Naive thymus-derived CD4-positive, alpha-beta T cell (primary cell): Measurements from ENCODE around the gene OAF. TPM values are rescaled to one million over a fixed set of nuclear protein-coding genes. Genes with fewer than 3 reads are reported as not detected.
A peak's percentile ranks its signal among the peaks of the same experiment; 100 is the strongest.

Experiments used
- ATAC-seq: fragments of 150-1000 bp; cut with Tn5 transposase; 2 replicates; pipeline ENCODE4 v1.10.0; 2021; ENCODE audit warnings: mild to moderate bottlenecking, moderate library complexity
- CTCF ChIA-PET: fragments of 350-600 bp; sonication (Branson Sonifier 250); formaldehyde crosslinking; loops from one replicate; lab custom pipeline; 2021; ENCODE audit warnings: antibody characterized with exemption; lab: Charles Lee
- POLR2A ChIA-PET: fragments of 350-600 bp; sonication (Branson Sonifier 250); formaldehyde crosslinking; loops from one replicate; lab custom pipeline; 2021; ENCODE audit warnings: antibody characterized with exemption, inconsistent platforms; lab: Charles Lee
- DNase-seq, 9 donors: peaks; one replicate each; pipeline versions ENCODE4 v3.0.0 to v3.0.0-alpha.2; 2020 to 2022; ENCODE audit warnings: mixed read lengths in 1 of 9
- H3K27ac ChIP-seq: one replicate; pipeline ENCODE4 v1.7.0; 2013; ENCODE audit warnings: mild to moderate bottlenecking, low read depth, low read length, moderate library complexity
- H3K27me3 ChIP-seq, 2 donors: one replicate each; pipeline ENCODE4 v1.7.0; 2013; ENCODE audit warnings: low read length in 2 of 2, mild to moderate bottlenecking in 2 of 2, moderate library complexity in 2 of 2; ENCODE audit not compliant: control insufficient read depth in 2 of 2, insufficient read depth in 2 of 2
- H3K36me3 ChIP-seq, 3 experiments: 1 replicate in 2 of 3; 2 replicates in 1 of 3; pipeline ENCODE4 v1.7.0; 2013; ENCODE audit warnings: low read length in 3 of 3, mild to moderate bottlenecking in 3 of 3, moderate library complexity in 1 of 3; ENCODE audit not compliant: insufficient read depth in 3 of 3, control insufficient read depth in 2 of 3
- H3K4me1 ChIP-seq, 2 donors: one replicate each; pipeline ENCODE4 v1.7.0; 2013; ENCODE audit warnings: low read length in 2 of 2, mild to moderate bottlenecking in 2 of 2, moderate library complexity in 1 of 2; ENCODE audit not compliant: control insufficient read depth in 2 of 2, insufficient read depth in 2 of 2
- H3K4me3 ChIP-seq: 2 replicates; pipeline ENCODE4 v1.7.0; 2013; ENCODE audit warnings: mild to moderate bottlenecking, low read length
- H3K9me3 ChIP-seq, 3 experiments: 1 replicate in 2 of 3; 2 replicates in 1 of 3; pipeline ENCODE4 v1.7.0; 2013; ENCODE audit warnings: low read length in 3 of 3; ENCODE audit not compliant: control insufficient read depth in 2 of 3
- H3K27ac Mint-ChIP-seq, 9 donors: one replicate each; pipeline ENCODE4 v1.8.0; 2020 to 2022; ENCODE audit warnings: mixed read lengths in 9 of 9, mild to moderate bottlenecking in 8 of 9, moderate library complexity in 5 of 9, inconsistent platforms in 2 of 9
- H3K27me3 Mint-ChIP-seq, 5 donors: one replicate each; pipeline ENCODE4 v1.8.0; 2021 to 2022; ENCODE audit warnings: mixed read lengths in 5 of 5, mild to moderate bottlenecking in 1 of 5
- H3K36me3 Mint-ChIP-seq, 5 donors: one replicate each; pipeline ENCODE4 v1.8.0; 2020 to 2022; ENCODE audit warnings: mixed read lengths in 5 of 5, mild to moderate bottlenecking in 3 of 5, inconsistent platforms in 1 of 5
- H3K4me1 Mint-ChIP-seq, 7 donors: one replicate each; pipeline ENCODE4 v1.8.0; 2020 to 2022; ENCODE audit warnings: mixed read lengths in 7 of 7, mild to moderate bottlenecking in 3 of 7, inconsistent platforms in 1 of 7
- H3K4me3 Mint-ChIP-seq, 10 donors: one replicate each; pipeline ENCODE4 v1.8.0; 2020 to 2022; ENCODE audit warnings: mild to moderate bottlenecking in 10 of 10, mixed read lengths in 10 of 10, moderate library complexity in 6 of 10, inconsistent platforms in 2 of 10
- H3K9me3 Mint-ChIP-seq, 11 donors: one replicate each; pipeline ENCODE4 v1.8.0; 2020 to 2022; ENCODE audit warnings: mixed read lengths in 11 of 11, mild to moderate bottlenecking in 4 of 11, inconsistent platforms in 1 of 11, moderate library complexity in 1 of 11
- intact Hi-C, 2 donors: fragments of 100-400 bp; cut with micrococcal nuclease; formaldehyde crosslinking; loops; one replicate each; pipeline ENCODE4 v1.15.1; 2023
- polyA plus RNA-seq, 2 donors: library from polyadenylated mRNA; unstranded; fragments of 300-500 nt; fragmentation: Illumina TruSeq; gene quantifications; one replicate each; pipeline ENCODE4 v1.2.3, GENCODE V29; 2021
- total RNA-seq, 6 experiments: library from RNA in 5 of 6; stranded (reverse) in 5 of 6; gene quantifications; 1 replicate in 5 of 6; 2 replicates in 1 of 6; pipeline ENCODE4 v1.2.3 and lab custom pipeline; 2021 to 2026

The OAF gene
- total and polyA plus RNA-seq, 7 experiments from 2014 or later = 3.2 to 21.2 (median 4.6) TPM

DNA sequence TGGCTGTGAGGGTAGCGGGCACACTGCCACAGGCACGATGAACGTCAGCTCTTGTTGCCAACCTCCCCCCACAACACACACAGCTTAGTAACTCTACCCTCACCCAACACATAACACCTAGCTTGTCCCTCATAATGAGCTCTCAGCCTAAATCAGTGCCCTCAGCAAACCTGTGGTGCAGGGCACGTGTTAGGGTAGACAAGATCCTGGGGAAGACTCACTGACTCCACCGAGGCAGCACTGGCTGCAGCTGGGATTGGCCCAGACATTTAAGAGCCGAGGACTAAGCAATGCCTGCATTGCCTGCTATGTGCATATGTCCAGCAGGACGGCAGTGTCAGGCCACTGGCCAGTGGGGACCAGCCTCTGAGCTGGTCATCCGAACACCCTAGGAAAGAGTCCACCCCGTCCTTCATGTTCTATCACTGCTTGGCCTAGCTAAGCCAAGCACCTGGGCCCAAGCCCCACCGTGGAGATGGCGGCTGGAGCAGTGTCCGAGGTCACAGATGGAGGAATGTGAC lies 40.0 kb upstream of the OAF start:
- Histone ChIP-seq H3K4me3 (no peak overlapping the region), H3K36me3 (no peaks in the 10 kb centered on the region), H3K27ac (no peak overlapping the region), H3K27me3 (peaks cover 0 to 6% of the 10 kb centered on the region in 2 donors), H3K9me3 (no peaks in the 10 kb centered on the region), H3K4me1 (no peaks in the 10 kb centered on the region)
- DNase-seq = no peak
- Mint-ChIP-seq H3K27me3 (peaks cover 62 to 71% (median 67%) of the 10 kb centered on the region in 5 donors), H3K9me3 (peaks cover 0 to 13% (median 2%) of the 10 kb centered on the region in 11 donors), H3K36me3 (peaks cover 0 to 10% (median 0%) of the 10 kb centered on the region in 5 donors), H3K27ac (no peak overlapping the region), H3K4me1 (peaks cover 0 to 11% (median 8%) of the 10 kb centered on the region in 7 donors), H3K4me3 (peak overlapping the region in 4 of 10 donors; percentile 4 to 34 (median 20))
- ChIA-PET POLR2A (no interaction called here), CTCF (interaction anchor here (1.0 to 1.8 kb wide), 2 partner anchors 59 to 62 kb away, joined by 3 to 11 read pairs; no protein-coding TSS in a partner anchor)
- no peak for ATAC-seq
- intact Hi-C loops = loop anchor here in 1 of 2 donors (5.0 kb wide), 1 partner anchor 42 kb away; the partner anchor contains the start of gene OAF

DNA sequence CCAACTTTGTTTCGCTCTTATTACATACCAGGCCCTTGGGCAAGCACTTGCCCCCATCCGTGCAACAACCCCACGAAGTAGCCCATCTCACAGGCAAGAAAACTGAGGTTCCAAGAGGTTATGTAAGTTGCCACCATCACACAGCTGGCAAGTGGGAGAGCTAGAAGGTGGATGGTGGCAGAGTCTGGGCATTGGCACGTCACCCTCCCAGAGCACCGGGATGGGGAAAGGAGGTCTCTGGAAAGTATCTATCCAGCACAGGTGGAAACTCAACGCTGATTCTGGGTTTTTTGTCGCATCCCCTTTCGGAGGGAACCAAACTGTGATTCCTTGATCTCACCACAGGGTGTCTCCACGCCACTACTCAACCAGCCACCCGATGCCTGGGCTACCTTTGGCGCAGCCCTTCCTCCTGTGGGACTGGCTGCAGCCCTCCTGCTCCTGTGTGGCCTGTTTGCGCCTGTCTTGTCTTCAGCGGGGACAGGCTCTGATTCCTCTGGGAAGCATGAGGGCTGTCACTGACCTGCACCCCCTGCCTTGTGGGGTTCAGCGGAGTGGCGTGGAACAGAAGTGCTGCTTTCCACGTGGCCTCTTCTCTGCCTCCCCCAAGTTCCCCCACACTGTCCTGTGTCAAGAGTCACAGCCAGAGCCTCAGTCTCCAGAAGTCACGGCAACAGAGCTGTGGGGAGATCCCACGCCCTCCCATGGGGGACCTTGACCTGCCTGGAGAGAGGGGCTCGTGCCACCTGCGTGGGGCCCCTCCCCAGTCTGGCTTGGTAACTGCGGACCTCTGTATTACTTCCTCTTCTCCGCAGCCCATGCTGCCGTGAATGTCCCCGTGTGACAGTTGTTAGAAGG lies 38.5 kb upstream of the OAF start:
- intact Hi-C loops = loop anchor here (1.0 to 5.0 kb wide), 5 partner anchors 39 to 505 kb away; partner anchors contain the start of gene OAF (in 2 of the 2)
- Histone ChIP-seq H3K9me3 (no peaks in the 10 kb centered on the region), H3K4me3 (no peak overlapping the region), H3K36me3 (no peaks in the 10 kb centered on the region), H3K27me3 (peaks cover 0 to 6% of the 10 kb centered on the region in 2 donors), H3K27ac (no peak overlapping the region), H3K4me1 (no peaks in the 10 kb centered on the region)
- peaks cover 51 to 59% (median 53%) of the 10 kb centered on the region in 5 donors for H3K27me3 Mint-ChIP-seq
- ATAC-seq (peak; percentile 68), DNase-seq (peak in 8 of 9 donors; percentile 23 to 50 (median 42))
- ChIA-PET CTCF (interaction anchor here (1.8 kb wide), 1 partner anchor 58 kb away, joined by 11 read pairs; no protein-coding TSS in a partner anchor), POLR2A (no interaction called here)
- H3K36me3 Mint-ChIP-seq = peaks cover 0 to 1% (median 0%) of the 10 kb centered on the region in 5 donors
- H3K27ac Mint-ChIP-seq = no peak overlapping the region
- H3K9me3 Mint-ChIP-seq = no peaks in the 10 kb centered on the region
- peak overlapping the region in 2 of 10 donors; percentile 12 to 34 for H3K4me3 Mint-ChIP-seq
- peaks cover 0 to 11% (median 8%) of the 10 kb centered on the region in 7 donors for H3K4me1 Mint-ChIP-seq

DNA sequence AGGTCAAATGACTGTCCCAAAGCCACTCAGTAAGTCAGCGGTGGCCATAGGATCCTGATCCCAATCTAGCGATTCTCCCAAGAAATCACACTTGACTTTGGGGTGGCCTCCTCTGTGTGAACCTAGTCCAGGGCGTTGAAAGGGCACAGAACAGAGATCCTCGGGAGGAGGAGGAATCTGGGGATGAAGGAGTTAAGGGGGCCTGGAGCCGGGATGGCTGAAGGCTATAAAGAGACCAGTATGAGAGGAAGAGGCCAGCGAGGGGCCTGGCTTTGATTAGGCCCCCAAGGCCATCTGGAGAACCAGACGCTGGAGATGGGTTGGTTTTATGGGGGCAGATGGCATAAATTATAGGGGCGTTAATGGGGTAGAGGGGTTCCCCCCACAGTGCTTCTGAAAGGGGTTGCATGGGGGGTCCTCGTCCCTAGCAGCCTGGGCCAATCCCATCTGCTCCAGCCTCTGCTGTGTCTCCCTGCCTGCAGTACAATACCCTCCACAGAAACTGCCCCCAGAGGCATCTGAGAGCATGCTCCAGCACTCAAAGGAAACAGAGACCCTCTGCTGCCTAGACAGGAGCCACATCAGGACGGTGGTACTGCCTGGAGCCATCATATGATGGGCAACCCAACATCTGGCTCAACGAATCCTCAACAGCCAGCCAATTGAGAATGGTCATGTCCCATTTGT lies 37.7 kb upstream of the OAF start:
- Mint-ChIP-seq H3K27me3 (peaks cover 42 to 50% (median 45%) of the 10 kb centered on the region in 5 donors), H3K36me3 (no peaks in the 10 kb centered on the region), H3K4me3 (no peak overlapping the region), H3K27ac (no peak overlapping the region), H3K9me3 (no peaks in the 10 kb centered on the region), H3K4me1 (peaks cover 0 to 11% (median 8%) of the 10 kb centered on the region in 7 donors)
- Histone ChIP-seq H3K27me3 (peaks cover 0 to under 1% of the 10 kb centered on the region in 2 donors), H3K36me3 (no peaks in the 10 kb centered on the region), H3K27ac (no peak overlapping the region), H3K9me3 (no peaks in the 10 kb centered on the region), H3K4me1 (no peaks in the 10 kb centered on the region), H3K4me3 (no peak overlapping the region)
- DNase-seq (no peak), ATAC-seq (no peak)
- intact Hi-C loops = loop anchor here (2.0 to 5.0 kb wide), 2 partner anchors 39 to 506 kb away; partner anchors contain the start of gene OAF (in 1 of the 2)
- ChIA-PET POLR2A (no interaction called here), CTCF (no interaction called here)

DNA sequence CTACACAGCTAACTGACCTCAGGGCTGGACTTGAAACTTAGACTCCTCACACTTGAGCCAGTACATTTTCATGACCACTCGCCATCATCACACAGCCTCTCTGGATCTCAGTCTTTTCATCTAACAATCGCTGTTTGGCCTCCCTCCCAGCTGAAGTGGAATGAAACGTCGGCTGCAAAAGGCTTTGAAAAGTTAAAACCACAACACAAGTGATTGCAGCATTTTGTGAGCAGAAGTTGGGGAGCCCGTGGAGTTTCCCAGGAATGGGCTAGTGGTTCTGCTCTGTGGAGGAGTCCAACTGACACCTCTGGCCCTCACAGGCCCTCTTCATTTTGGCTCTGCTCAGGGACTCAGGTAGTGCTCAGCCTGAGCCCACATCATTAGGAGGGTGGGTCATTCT lies 37.0 kb upstream of the OAF start:
- no peaks in the 10 kb centered on the region for H3K9me3 Mint-ChIP-seq
- H3K27ac Mint-ChIP-seq = no peak overlapping the region
- no peaks in the 10 kb centered on the region for H3K9me3 ChIP-seq
- CTCF ChIA-PET = interaction anchor here (1.2 kb wide), 1 partner anchor 57 kb away, joined by 3 read pairs; no protein-coding TSS in a partner anchor
- H3K4me1 ChIP-seq = no peaks in the 10 kb centered on the region
- H3K36me3 Mint-ChIP-seq = no peaks in the 10 kb centered on the region
- no peak for DNase-seq
- H3K36me3 ChIP-seq = no peaks in the 10 kb centered on the region
- no peak overlapping the region for H3K27ac ChIP-seq
- no peak for ATAC-seq
- POLR2A ChIA-PET = no interaction called here
- H3K4me1 Mint-ChIP-seq = peaks cover 0 to 7% (median 5%) of the 10 kb centered on the region in 7 donors
- H3K27me3 ChIP-seq = no peaks in the 10 kb centered on the region
- H3K4me3 Mint-ChIP-seq = no peak overlapping the region
- intact Hi-C loops = loop anchor here (2.0 to 5.0 kb wide), 2 partner anchors 38 to 507 kb away; partner anchors contain the start of gene OAF (in 1 of the 2)
- H3K4me3 ChIP-seq = no peak overlapping the region
- peaks cover 37 to 43% (median 38%) of the 10 kb centered on the region in 5 donors for H3K27me3 Mint-ChIP-seq

DNA sequence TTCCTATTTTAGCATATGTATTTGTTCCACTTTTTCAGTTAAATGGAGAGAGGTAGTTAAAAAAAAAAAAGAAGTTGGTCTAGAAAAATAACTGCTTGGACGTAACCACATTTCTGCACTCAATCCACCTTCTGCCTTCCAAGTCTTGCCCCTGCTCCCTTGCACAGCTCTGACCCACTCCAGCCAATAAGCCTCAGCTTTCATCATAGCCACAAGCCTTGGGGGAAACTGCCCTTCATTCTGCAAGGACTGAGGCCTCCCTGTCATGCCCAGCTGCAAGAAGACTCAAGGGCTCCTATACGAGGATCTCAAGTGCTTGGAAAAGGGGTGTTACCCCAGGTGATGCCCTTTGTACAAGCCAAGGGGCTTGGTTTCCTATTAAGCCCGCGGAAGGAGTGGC lies 36.0 kb upstream of the OAF start:
- intact Hi-C loops = loop anchor here in 1 of 2 donors (5.0 kb wide), 1 partner anchor 37 kb away; the partner anchor contains the start of gene OAF
- Mint-ChIP-seq H3K9me3 (no peaks in the 10 kb centered on the region), H3K4me1 (peaks cover 0 to 7% (median 4%) of the 10 kb centered on the region in 7 donors), H3K27me3 (peaks cover 36 to 41% (median 38%) of the 10 kb centered on the region in 5 donors), H3K4me3 (no peak overlapping the region), H3K36me3 (no peaks in the 10 kb centered on the region), H3K27ac (no peak overlapping the region)
- ChIA-PET CTCF (interaction anchor here (0.6 to 1.2 kb wide), 3 partner anchors 8 to 66 kb away, joined by 3 to 4 read pairs (median 3); no protein-coding TSS in a partner anchor), POLR2A (no interaction called here)
- H3K36me3 ChIP-seq = no peaks in the 10 kb centered on the region
- H3K27ac ChIP-seq = no peak overlapping the region
- DNase-seq (no peak), ATAC-seq (no peak)
- H3K9me3 ChIP-seq = no peaks in the 10 kb centered on the region
- no peak overlapping the region for H3K4me3 ChIP-seq
- no peaks in the 10 kb centered on the region for H3K4me1 ChIP-seq
- H3K27me3 ChIP-seq = no peaks in the 10 kb centered on the region

DNA sequence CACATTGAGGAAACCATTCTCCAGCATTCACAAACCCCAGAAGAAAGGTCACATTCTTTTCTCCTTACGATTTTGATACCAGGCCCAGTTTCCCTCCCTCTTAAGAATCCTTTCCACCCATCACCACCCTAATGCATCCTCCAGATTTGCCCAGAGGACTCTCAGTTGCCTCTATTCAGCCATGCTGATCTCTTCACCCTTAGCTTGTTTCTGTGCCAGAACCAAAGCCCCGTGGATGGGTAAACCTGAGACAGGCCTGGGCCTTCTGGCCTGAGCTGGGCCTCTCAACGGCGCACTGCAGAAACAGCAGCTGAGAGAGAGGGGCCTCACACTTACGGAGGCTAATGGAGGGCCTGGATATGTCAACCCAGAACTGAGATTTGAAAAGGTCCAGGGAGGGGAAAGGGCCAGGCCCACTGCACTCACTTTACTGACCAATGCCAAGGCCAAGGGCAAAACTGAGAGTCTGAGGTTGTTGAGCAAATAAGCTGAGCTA lies 32.2 kb upstream of the OAF start:
- Mint-ChIP-seq H3K27me3 (peaks cover 6 to 14% (median 13%) of the 10 kb centered on the region in 5 donors), H3K4me3 (no peak overlapping the region), H3K27ac (peak overlapping the region in 1 of 9 donors; percentile 72), H3K9me3 (no peaks in the 10 kb centered on the region), H3K36me3 (no peaks in the 10 kb centered on the region), H3K4me1 (peaks cover 0 to 2% (median 0%) of the 10 kb centered on the region in 7 donors)
- DNase-seq (no peak), ATAC-seq (no peak)
- Histone ChIP-seq H3K36me3 (no peaks in the 10 kb centered on the region), H3K4me3 (no peak overlapping the region), H3K27ac (no peak overlapping the region), H3K4me1 (no peaks in the 10 kb centered on the region), H3K27me3 (no peaks in the 10 kb centered on the region), H3K9me3 (no peaks in the 10 kb centered on the region)
- POLR2A ChIA-PET = no interaction called here
- intact Hi-C loops = no loop called here
- CTCF ChIA-PET = interaction anchor here (1.3 kb wide), 1 partner anchor 10 kb away, joined by 4 read pairs; no protein-coding TSS in a partner anchor
